Nephron progenitor cell (in vitro differentiated cells): ENCODE measurements around the gene CNGB1.

ENCODE experiments used
- DNase-seq: peaks from one replicate; pipeline ENCODE4 v3.0.0; 2021
- H3K27ac Mint-ChIP-seq: 2 replicates; pipeline ENCODE4 v1.8.0; 2021; ENCODE audit warnings: mild to moderate bottlenecking, moderate library complexity, mixed read lengths
- H3K27me3 Mint-ChIP-seq: 2 replicates; pipeline ENCODE4 v1.8.0; 2021; ENCODE audit warnings: mild to moderate bottlenecking, low read depth, mixed read lengths; ENCODE audit not compliant: poor library complexity
- H3K36me3 Mint-ChIP-seq: 2 replicates; pipeline ENCODE4 v1.8.0; 2021; ENCODE audit warnings: low read depth, mixed read lengths
- H3K4me1 Mint-ChIP-seq: 2 replicates; pipeline ENCODE4 v1.8.0; 2021; ENCODE audit warnings: mixed read lengths
- H3K4me3 Mint-ChIP-seq: 2 replicates; pipeline ENCODE4 v1.8.0; 2021; ENCODE audit warnings: mild to moderate bottlenecking, moderate library complexity, mixed read lengths
- H3K9me3 Mint-ChIP-seq: 2 replicates; pipeline ENCODE4 v1.8.0; 2021; ENCODE audit warnings: mild to moderate bottlenecking, moderate library complexity, mixed read lengths
- TF ChIP-seq, protein P1 (sequence below): fragments of 200-600 bp; sonication (generic); IDR thresholded peaks from 2 replicates; pipeline ENCODE4 v1.5.0; 2021; ENCODE audit warnings: antibody characterized with exemption

Gene CNGB1

DNA sequence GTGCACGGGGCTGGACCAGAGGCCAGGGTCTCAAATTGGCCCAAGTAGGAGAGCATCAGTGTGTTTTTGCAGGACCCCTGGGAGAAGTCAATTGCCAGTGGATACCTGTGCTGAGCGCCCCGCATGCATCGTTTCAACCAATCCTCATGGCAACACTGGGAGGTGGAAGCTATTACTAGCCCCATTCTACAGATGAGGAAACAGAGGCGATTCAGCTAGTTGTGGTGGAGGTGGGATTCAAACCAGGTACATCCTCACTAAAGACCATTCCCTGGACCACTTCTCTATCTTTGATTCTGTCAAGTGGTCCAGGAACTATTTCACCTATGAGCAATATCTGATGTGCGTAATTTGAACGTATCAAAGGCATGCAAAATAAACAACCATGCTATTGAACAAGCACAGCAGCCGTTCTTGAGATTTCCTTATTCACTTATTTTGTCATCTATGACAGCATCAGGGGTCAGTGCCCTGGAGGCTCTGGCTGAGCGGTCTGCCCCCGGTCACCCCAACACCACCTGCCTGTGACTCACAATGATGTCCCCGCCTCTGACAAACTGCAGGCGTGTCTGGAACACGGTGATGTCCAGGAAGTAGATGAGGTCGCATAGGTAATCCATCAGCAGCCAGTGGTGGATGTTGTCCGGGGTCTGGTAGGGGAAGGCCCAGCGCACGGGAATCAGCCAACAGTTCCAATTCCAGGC, 54.0 kb downstream of the CNGB1 start:
- Mint-ChIP-seq H3K36me3 (no peaks in the 10 kb centered on the region), H3K9me3 (no peaks in the 10 kb centered on the region), H3K27me3 (peaks cover 15% of the 10 kb centered on the region), H3K4me1 (peaks cover 14% of the 10 kb centered on the region), H3K4me3 (no peak overlapping the region), H3K27ac (no peak overlapping the region)
- DNase-seq = no peak
- TF ChIP-seq, protein P1, sequence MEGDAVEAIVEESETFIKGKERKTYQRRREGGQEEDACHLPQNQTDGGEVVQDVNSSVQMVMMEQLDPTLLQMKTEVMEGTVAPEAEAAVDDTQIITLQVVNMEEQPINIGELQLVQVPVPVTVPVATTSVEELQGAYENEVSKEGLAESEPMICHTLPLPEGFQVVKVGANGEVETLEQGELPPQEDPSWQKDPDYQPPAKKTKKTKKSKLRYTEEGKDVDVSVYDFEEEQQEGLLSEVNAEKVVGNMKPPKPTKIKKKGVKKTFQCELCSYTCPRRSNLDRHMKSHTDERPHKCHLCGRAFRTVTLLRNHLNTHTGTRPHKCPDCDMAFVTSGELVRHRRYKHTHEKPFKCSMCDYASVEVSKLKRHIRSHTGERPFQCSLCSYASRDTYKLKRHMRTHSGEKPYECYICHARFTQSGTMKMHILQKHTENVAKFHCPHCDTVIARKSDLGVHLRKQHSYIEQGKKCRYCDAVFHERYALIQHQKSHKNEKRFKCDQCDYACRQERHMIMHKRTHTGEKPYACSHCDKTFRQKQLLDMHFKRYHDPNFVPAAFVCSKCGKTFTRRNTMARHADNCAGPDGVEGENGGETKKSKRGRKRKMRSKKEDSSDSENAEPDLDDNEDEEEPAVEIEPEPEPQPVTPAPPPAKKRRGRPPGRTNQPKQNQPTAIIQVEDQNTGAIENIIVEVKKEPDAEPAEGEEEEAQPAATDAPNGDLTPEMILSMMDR = no peak

DNA sequence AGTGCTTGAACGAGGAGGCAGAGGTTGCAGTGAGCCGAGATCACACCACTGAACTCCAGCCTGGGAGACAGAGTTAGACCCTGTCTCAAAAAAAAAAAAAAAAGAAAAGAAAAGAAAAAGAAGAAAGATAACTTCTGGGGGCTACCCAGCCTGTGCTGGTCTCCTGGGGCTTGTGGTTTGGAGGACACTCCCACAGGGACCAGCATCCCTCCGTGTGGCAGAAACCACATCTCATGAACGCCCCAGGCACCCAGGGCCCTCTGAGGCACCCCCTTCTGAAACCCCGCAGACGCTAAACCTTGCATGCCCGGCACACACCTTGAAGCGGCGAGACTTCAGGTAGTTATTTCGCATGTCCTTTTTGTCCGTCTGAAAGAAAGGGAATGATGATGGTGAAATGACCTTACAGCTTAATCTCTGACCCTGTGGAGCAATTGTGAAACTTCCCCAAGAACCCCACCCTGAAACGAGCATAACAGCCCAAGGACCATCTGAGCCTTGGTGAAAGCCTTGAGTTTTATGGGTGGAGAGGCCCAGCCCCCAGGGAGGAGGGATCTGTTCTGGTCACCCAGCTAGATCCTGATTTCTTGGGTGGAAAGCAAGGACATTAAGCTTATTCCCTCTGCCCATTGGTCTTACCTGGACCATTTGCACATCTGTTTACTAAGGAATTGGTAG, 55.0 kb downstream of the CNGB1 start:
- peaks cover 18% of the 10 kb centered on the region for H3K4me1 Mint-ChIP-seq
- H3K27ac Mint-ChIP-seq = no peak overlapping the region
- H3K4me3 Mint-ChIP-seq = no peak overlapping the region
- TF ChIP-seq, protein P1 = no peak
- H3K36me3 Mint-ChIP-seq = no peaks in the 10 kb centered on the region
- DNase-seq = no peak
- H3K9me3 Mint-ChIP-seq = no peaks in the 10 kb centered on the region
- peaks cover 10% of the 10 kb centered on the region for H3K27me3 Mint-ChIP-seq

DNA sequence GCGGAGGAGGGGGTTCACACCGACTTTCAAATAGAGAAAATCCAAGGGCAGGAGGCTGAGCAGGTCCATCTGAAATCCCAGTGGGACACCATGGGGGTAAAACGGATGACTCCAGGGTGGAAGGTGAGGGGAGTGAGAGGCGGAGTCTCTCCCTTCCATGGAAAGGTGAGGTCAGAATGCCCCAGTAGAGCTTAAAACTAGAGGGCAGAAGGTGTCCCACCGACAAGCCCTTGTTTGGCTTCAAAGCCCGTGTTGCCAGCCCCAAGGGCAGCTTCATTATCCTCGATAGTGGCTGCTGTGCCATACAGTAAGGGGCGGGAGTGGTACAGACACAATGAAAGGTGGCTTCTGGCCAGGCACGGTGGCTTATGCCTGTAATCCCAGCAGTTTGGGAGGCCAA, 55.7 kb downstream of the CNGB1 start:
- TF ChIP-seq, protein P1 = no peak
- H3K4me3 Mint-ChIP-seq = no peak overlapping the region
- H3K9me3 Mint-ChIP-seq = no peaks in the 10 kb centered on the region
- peak overlapping the region; percentile 49 for H3K27ac Mint-ChIP-seq
- H3K36me3 Mint-ChIP-seq = no peaks in the 10 kb centered on the region
- no peak for DNase-seq
- peaks cover 10% of the 10 kb centered on the region for H3K27me3 Mint-ChIP-seq
- peaks cover 18% of the 10 kb centered on the region for H3K4me1 Mint-ChIP-seq

DNA sequence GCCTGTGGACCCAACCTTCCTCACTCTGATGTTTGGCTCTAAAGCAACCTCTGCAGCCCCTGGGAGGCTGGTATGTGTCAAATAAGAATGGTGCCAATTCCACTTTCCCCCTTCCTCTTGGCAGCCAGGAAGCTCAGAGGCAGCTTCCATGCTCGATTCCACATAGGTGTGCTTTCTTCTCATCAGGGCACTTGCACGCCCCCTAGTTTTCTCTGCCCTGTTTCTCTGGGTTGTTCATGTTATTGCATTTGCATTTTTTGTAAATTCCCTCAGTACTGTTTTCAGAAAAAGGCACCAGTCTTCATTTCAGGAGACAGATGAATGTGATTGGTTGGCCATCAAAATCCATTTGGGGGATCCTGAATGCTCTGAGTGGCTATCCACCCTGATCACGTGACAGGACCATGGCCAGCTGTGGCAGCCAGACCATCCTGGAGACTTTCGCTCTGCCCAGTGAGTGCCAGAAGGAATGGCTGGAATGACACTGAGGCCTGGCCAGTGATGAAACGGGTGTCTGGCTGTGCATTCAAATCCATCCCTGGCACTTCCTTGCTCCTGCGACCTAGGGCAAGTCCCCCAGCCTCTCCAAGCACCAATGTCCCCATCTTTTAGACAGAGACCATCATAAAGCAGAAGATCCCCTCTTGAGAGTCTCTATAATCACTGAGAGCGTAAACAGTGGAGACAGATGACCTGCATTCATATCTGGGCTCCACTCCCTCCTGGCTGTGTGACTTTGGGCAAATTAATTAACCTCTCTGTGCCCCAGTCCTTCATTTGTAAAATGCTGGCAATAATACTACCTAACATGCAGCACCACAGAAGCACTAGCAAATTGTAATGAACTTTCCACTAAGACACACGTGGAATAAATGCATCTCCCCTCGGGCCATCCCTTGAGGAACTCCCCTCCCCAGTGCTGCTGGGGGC, 56.4 kb downstream of the CNGB1 start:
- Mint-ChIP-seq H3K4me3 (no peak overlapping the region), H3K36me3 (no peaks in the 10 kb centered on the region), H3K27ac (peak overlapping the region; percentile 49), H3K9me3 (no peaks in the 10 kb centered on the region), H3K27me3 (peaks cover 6% of the 10 kb centered on the region), H3K4me1 (peaks cover 18% of the 10 kb centered on the region)
- no peak for DNase-seq
- TF ChIP-seq, protein P1 = no peak

DNA sequence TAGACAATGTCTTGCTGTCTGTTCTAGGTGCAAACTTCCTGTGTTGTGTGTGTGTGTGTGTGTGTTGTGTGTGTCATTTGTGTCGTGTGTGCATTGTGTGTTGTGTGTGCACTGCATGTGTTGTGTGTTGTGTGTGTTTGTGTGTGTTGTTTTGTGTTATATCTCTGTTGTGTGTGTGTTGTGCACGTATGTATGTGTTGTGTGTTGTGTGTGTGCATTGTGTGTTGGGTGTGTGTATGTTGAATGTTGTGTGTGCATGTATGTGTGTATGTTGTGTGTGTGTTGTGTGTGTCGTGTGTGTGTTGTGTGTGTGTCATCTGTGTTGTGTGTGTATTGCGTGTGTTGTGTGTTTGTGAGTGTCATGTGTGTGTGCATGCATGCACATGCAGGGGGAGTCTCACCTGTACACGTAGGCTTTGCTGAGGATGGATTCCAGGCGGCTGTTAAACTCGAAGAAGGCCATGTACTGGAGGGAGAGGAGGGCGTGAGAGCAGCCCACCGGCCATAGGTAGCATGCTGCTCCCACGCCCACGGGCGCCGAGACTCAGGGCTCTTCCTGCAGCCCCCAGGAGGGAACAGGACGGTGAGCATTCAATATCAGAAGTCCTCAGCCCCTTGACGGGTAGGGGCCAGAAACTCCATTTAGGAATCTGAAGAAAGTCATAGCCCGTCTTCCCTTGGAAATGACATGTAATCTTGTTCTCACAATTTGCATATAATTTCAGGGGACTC, 58.2 kb downstream of the CNGB1 start:
- Mint-ChIP-seq H3K27ac (no peak overlapping the region), H3K4me1 (peaks cover 18% of the 10 kb centered on the region), H3K36me3 (no peaks in the 10 kb centered on the region), H3K27me3 (peaks cover 11% of the 10 kb centered on the region), H3K4me3 (no peak overlapping the region), H3K9me3 (no peaks in the 10 kb centered on the region)
- TF ChIP-seq, protein P1 = no peak
- DNase-seq = no peak
